Stimulated activated CD4-positive, alpha-beta T cell treated with anti-CD3 and anti-CD28 coated beads, Interleukin-2, amount 100 ng/mL, for 24 hours (primary cell): ENCODE measurements around the gene MUSTN1.

ENCODE experiments used
- DNase-seq, 2 donors: peaks; one replicate each; pipeline ENCODE4 v3.0.0-alpha.2; 2020

Gene MUSTN1

GRCh38 chr3:52783211-52783555 lies 51.6 kb downstream of the MUSTN1 start:
- DNase-seq, result no peak
